Anterior cingulate cortex (tissue), 58 donors: ENCODE measurements around the gene CEBPG.

Experiments
- DNase-seq, 58 donors: peaks; one replicate each; lab custom pipeline; 2025; lab: John Stamatoyannopoulos, UW

CEBPG gene

GRCh38 chr19:33373453-33374235 is at the start of gene CEBPG:
Gene CEBPG (plus strand): TSS chr19:33373709. CDS start chr19:33379240, 5,531 bp downstream.
- peak; percentile 16 to 97 (median 91) for DNase-seq

- no peak for DNase-seq
Measured at GRCh38 chr19:33324628-33325027, 48.9 kb upstream of the CEBPG start.

- peak in 45 of 58 donors; percentile 13 to 88 (median 62) for DNase-seq
Measured at GRCh38 chr19:33325920-33326319, 47.6 kb upstream of the CEBPG start.

- DNase-seq = no peak
Measured at GRCh38 chr19:33329060-33329459, 44.4 kb upstream of the CEBPG start.

GRCh38 chr19:33329736-33330135 is 43.8 kb upstream of the CEBPG start:
- DNase-seq = no peak

- peak in 11 of 58 donors; percentile 4 to 31 (median 10) for DNase-seq
Measured at GRCh38 chr19:33332248-33332647, 41.3 kb upstream of the CEBPG start.

- no peak for DNase-seq
Measured at GRCh38 chr19:33333151-33333550, 40.4 kb upstream of the CEBPG start.

- no peak for DNase-seq
Measured at GRCh38 chr19:33333642-33334041, 39.9 kb upstream of the CEBPG start.

- no peak for DNase-seq
Measured at GRCh38 chr19:33334271-33334670, 39.2 kb upstream of the CEBPG start.

- no peak for DNase-seq
Measured at GRCh38 chr19:33335446-33335845, 38.1 kb upstream of the CEBPG start.

- no peak for DNase-seq
Measured at GRCh38 chr19:33339016-33339984, 34.2 kb upstream of the CEBPG start.

- no peak for DNase-seq
Measured at GRCh38 chr19:33340991-33341390, 32.5 kb upstream of the CEBPG start.

- no peak for DNase-seq
Measured at GRCh38 chr19:33343301-33343700, 30.2 kb upstream of the CEBPG start.

GRCh38 chr19:33343859-33344572 is 29.5 kb upstream of the CEBPG start:
- peak in 25 of 58 donors; percentile 4 to 60 (median 19) for DNase-seq

- DNase-seq = no peak
Measured at GRCh38 chr19:33344573-33344925, 29.0 kb upstream of the CEBPG start.

- DNase-seq = no peak
Measured at GRCh38 chr19:33345163-33345562, 28.3 kb upstream of the CEBPG start.

GRCh38 chr19:33346665-33347064 is 26.8 kb upstream of the CEBPG start:
- DNase-seq = no peak

GRCh38 chr19:33347300-33347699 is 26.2 kb upstream of the CEBPG start:
- no peak for DNase-seq

- no peak for DNase-seq
Measured at GRCh38 chr19:33348301-33349010, 25.1 kb upstream of the CEBPG start.
